Measurements from ENCODE around the gene ANAPC15. TPM values are rescaled to one million over a fixed set of nuclear protein-coding genes. Genes with fewer than 3 reads are reported as not detected.

ANAPC15 gene
- total RNA-seq: 10 to 100 TPM; 51.2 to 54.9 TPM
- 53.3 TPM for polyA plus RNA-seq (2013, experiment 1 of 2)
- 61.5 TPM for polyA plus RNA-seq (2013, experiment 2 of 2)
- long read RNA-seq, experiment 1, partial matches to known transcripts: 5 of 14 reads
- long read RNA-seq, experiment 1, other reads (novel, unspliced or antisense): 1 of 14 reads
- long read RNA-seq, experiment 2, transcript ANAPC15-201 (6 exons, 886 nt): major isoform, 23 of 41 reads
- long read RNA-seq, experiment 2, transcript ANAPC15-208 (6 exons, 867 nt): minor isoform, 6 of 41 reads
- long read RNA-seq, experiment 2, partial matches to known transcripts: 4 of 41 reads
- long read RNA-seq, experiment 2, other reads (novel, unspliced or antisense): 4 of 41 reads
- long read RNA-seq, experiment 3, transcript ANAPC15-208 (6 exons, 867 nt): minor isoform, 5 of 36 reads
- long read RNA-seq, experiment 3, transcript ANAPC15-201 (6 exons, 886 nt): major isoform, 16 of 36 reads
- long read RNA-seq, experiment 3, partial matches to known transcripts: 7 of 36 reads
- long read RNA-seq, experiment 3, other reads (novel, unspliced or antisense): 4 of 36 reads
- long read RNA-seq, experiment 4, transcript ANAPC15-208 (6 exons, 867 nt): minor isoform, 24 of 79 reads
- long read RNA-seq, experiment 4, transcript ANAPC15-201 (6 exons, 886 nt): major isoform, 37 of 79 reads
- long read RNA-seq, experiment 4, transcript ANAPC15-204 (6 exons, 848 nt): minor isoform, 5 of 79 reads
- long read RNA-seq, experiment 4, partial matches to known transcripts: 4 of 79 reads
- long read RNA-seq, experiment 4, other reads (novel, unspliced or antisense): 6 of 79 reads

GRCh38 chr11:72112143-72112977 is at the start of gene ANAPC15:
Gene ANAPC15 (minus strand): TSS chr11:72112695. CDS start chr11:72111276, 1,419 bp downstream.
- 0% methylated on average over 38 to 49 of the region's 49 CpGs for WGBS, 2 experiments (ENCODE audit: insufficient coverage in 1 of 2, insufficient read length in 1 of 2)
- Mint-ChIP-seq H3K27me3 (ENCODE audit: insufficient read depth) (peaks cover 23% of the 10 kb centered on the region), H3K9me3 (no peaks in the 10 kb centered on the region), H3K36me3 (ENCODE audit: low read depth) (peaks cover 17% of the 10 kb centered on the region), H3K4me3 (peak within 1 kb of the TSS; percentile 83), H3K4me1 (peaks cover 16% of the 10 kb centered on the region), H3K27ac (peak within 1 kb of the TSS; percentile 100)
- Histone ChIP-seq H3K4me3 (ENCODE audit: low read length) (peak within 1 kb of the TSS; percentile 95), H3K27me3 (ENCODE audit: control insufficient read depth, insufficient read depth, low read length, poor library complexity, severe bottlenecking) (peaks cover 7% of the 10 kb centered on the region), H3K4me1 (ENCODE audit: control insufficient read depth, insufficient read depth, low read length) (no peaks in the 10 kb centered on the region), H3K36me3 (ENCODE audit: control insufficient read depth, insufficient read depth, low read length) (peaks cover 18% of the 10 kb centered on the region), H3K9ac (ENCODE audit: extremely low read depth, low read length, poor library complexity, severe bottlenecking) (peak within 1 kb of the TSS; percentile 98), H3K27ac (ENCODE audit: low read depth, low read length) (peak within 1 kb of the TSS; percentile 99), H3K9me3 (ENCODE audit: control insufficient read depth, low read length) (no peaks in the 10 kb centered on the region)
- DNase-seq: peak; percentile 99
- no peak for TF ChIP-seq CTCF (conservative IDR thresholded peaks at IDR 0.05)

GRCh38 chr11:72160319-72160718 is 47.8 kb upstream of the ANAPC15 start:
- Mint-ChIP-seq H3K4me3 (no peak overlapping the region), H3K4me1 (no peaks in the 10 kb centered on the region)
- WGBS, 2 experiments (ENCODE audit: insufficient coverage in 1 of 2, insufficient read length in 1 of 2): 88 to 96% methylated on average over 1 to 2 of the region's 2 CpGs

More at GRCh38 chr11:72160319-72160718, 47.8 kb upstream of the ANAPC15 start:
- peaks cover 8% of the 10 kb centered on the region for H3K27me3 ChIP-seq (ENCODE audit: control insufficient read depth, insufficient read depth, low read length, poor library complexity, severe bottlenecking)
- H3K9me3 Mint-ChIP-seq: peaks cover 10% of the 10 kb centered on the region
- no peaks in the 10 kb centered on the region for H3K4me1 ChIP-seq (ENCODE audit: control insufficient read depth, insufficient read depth, low read length)
- H3K9me3 ChIP-seq (ENCODE audit: control insufficient read depth, low read length): no peaks in the 10 kb centered on the region
- no peaks in the 10 kb centered on the region for H3K36me3 Mint-ChIP-seq (ENCODE audit: low read depth)
- H3K9ac ChIP-seq (ENCODE audit: extremely low read depth, low read length, poor library complexity, severe bottlenecking): no peak overlapping the region
- no peak overlapping the region for H3K4me3 ChIP-seq (ENCODE audit: low read length)
- TF ChIP-seq CTCF (conservative IDR thresholded peaks at IDR 0.05): no peak
- H3K27ac ChIP-seq (ENCODE audit: low read depth, low read length): no peak overlapping the region
- H3K27me3 Mint-ChIP-seq (ENCODE audit: insufficient read depth): peaks cover 24% of the 10 kb centered on the region
- no peaks in the 10 kb centered on the region for H3K36me3 ChIP-seq (ENCODE audit: control insufficient read depth, insufficient read depth, low read length)
- no peak for DNase-seq
- no peak overlapping the region for H3K27ac Mint-ChIP-seq
